Measurements from ENCODE around the gene SPRYD4.
"Not testable (repeated sequence)": the region's sequence is repeated elsewhere in the genome, so short reads cannot be mapped to it uniquely, and the experiment has no call there.

The SPRYD4 gene

DNA sequence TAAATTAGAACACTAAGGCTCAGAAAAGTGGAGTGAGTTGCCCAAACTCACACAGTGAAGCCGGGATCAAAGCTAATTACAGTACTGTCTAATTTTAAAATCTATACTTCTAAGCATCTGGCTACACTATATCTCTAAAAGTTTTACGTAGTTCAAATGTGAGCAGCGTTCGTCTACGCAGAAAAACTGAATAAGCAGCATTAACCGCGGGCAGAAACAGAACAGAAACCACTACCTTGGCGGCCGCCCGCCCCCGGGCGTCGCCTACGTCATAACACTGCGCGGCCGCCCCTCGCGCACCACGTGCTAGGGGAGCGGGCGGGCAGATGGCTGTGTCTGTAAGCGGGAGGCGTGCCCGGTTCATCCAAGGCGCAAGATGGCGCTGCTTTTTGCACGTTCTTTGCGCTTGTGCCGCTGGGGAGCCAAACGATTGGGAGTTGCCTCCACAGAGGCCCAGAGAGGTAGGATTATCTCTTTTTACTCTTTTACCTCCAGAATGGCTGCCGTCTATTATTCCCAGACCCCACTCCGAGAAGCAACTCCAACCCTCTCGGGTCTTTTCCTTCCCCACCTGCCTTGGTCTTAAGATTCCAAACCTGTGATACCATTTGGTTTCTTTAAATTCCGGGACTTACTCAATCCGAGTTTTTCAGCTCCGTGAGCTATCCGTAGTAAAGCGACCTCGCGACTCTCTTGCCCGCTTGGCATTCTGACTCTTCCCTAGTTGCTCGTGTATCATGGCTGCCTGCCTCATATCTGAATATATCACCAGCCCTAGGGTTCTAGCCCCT is at the start of gene SPRYD4:
Gene SPRYD4 (plus strand): TSS at position 363 of the 791 bp plus-strand sequence. CDS start 14 bp downstream, at position 377.
- DNase-seq, result peak; percentile 95

DNA sequence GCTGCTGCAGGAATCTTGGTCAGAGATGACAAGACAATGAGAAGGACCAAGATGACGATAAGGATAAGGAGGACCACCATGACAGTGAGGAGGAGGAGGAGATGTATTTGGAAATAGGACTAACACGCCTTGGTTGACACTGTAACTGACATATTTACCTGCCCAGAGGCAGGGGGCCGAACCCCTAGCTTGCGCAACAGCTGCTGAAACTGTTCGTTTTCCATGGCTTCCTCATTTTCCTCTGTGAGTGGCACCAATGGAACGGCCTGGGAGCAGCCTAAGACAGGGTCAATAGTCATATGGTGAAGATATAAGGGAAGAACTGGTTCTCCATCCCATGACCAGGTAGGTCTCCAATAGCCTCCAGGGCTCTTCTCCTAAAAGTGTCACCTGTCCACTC is 48.0 kb upstream of the SPRYD4 start:
- no peak for DNase-seq

- DNase-seq, result no peak
Observed at GRCh38 chr12:56425193-56425592, 43.2 kb upstream of the SPRYD4 start.

- no peak for DNase-seq
Observed at GRCh38 chr12:56425940-56426438, 42.4 kb upstream of the SPRYD4 start.

DNA sequence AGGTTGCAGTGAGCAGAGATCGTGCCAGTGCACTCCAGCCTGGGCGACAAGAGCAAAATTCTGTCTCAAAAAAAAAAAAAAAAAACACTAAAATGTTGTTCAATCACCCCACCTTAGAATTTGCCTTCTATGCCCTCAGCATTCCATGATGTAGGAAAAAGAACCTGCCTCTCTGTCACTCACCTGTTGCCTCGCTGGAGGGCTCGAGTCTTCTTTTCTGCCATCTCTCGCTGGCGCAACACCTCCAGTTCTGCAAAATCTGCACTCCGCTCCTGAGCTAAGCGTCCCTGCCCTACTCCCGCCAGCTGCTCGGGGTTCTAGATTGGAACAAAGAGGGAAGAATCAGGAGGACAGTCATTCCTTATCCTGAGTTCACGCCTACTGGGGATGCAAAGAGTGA is 37.1 kb upstream of the SPRYD4 start:
- DNase-seq, result no peak

GRCh38 chr12:56431850-56432249 is 36.5 kb upstream of the SPRYD4 start:
- no peak for DNase-seq

GRCh38 chr12:56434828-56435227 is 33.5 kb upstream of the SPRYD4 start:
- no peak for DNase-seq

- no peak for DNase-seq
Observed at GRCh38 chr12:56437430-56438176, 30.8 kb upstream of the SPRYD4 start.

DNA sequence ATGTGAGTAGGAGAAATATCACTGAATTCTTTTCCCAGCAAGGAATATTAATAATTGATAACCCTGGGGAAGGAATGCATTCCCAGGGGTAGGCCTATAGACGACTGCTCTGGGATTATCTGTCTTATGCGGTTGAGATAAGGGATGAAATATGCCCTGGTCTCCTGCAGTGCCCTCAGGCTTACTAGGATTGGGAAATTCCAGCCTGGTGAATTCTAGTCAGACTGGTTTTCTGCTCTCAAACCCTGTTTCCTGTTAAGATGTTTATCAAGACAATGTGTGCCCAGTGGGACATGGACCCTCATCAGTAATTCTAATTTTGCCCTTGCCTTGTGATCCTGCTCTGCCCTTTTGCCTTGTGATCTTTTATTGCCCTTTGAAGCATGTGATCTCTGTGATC is 25.2 kb upstream of the SPRYD4 start:
- DNase-seq, result not testable (repeated sequence)

- DNase-seq, result peak; percentile 94
Observed at GRCh38 chr12:56448860-56449621, 19.3 kb upstream of the SPRYD4 start, which contains the start of gene TIMELESS. TIMELESS (minus strand) TSS chr12:56449426; CDS start chr12:56434170, 15,256 bp downstream.

GRCh38 chr12:56449622-56449984 is 18.8 kb upstream of the SPRYD4 start:
- no peak for DNase-seq

GRCh38 chr12:56450241-56450640 is 18.1 kb upstream of the SPRYD4 start:
- DNase-seq, result no peak

DNA sequence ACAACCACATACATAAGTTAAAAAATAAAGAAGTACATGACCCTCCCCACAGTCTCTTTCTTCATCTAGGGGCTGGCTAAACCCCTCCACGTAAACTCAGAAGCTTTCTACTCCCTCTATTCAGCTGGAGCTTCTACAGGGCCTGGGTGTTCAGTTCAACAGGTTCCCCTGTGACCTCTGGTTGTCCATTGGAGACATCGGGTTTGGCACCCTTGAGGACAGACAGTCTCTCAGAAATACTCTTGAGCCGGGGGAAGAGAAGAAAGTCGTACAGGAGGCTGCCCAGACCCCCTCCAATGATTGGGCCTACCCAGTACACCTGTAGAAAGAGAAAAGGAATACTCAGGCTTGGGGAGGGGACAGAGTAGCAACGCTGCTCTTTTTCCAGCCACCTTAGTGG is 17.2 kb upstream of the SPRYD4 start:
- no peak for DNase-seq

DNA sequence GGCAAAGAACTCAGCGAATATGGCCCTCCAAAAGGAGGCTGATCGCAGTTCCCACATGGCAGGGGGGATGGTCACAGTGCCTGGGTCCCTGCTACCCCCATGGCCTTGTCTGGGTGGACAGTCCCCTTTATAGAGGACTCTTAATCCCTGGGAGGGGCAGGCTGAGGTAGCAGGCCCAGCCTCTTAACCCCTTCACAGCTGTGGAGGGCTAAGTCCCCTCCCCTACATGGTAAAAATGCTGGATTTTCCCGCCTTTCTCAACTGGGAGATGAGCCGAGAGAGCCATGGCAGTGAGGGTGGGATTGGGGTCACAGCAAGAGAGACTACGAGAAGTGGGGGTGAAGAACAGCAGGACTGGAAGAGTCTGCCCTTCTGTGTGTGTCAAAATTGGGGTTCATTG is 13.8 kb upstream of the SPRYD4 start, which contains the start of gene MIP:
Gene MIP (minus strand): TSS at position 101 of the 400 bp plus-strand sequence. CDS start 44 bp downstream, at position 57.
- no peak for DNase-seq

- no peak for DNase-seq
Observed at GRCh38 chr12:56457817-56458216, 10.6 kb upstream of the SPRYD4 start.

DNA sequence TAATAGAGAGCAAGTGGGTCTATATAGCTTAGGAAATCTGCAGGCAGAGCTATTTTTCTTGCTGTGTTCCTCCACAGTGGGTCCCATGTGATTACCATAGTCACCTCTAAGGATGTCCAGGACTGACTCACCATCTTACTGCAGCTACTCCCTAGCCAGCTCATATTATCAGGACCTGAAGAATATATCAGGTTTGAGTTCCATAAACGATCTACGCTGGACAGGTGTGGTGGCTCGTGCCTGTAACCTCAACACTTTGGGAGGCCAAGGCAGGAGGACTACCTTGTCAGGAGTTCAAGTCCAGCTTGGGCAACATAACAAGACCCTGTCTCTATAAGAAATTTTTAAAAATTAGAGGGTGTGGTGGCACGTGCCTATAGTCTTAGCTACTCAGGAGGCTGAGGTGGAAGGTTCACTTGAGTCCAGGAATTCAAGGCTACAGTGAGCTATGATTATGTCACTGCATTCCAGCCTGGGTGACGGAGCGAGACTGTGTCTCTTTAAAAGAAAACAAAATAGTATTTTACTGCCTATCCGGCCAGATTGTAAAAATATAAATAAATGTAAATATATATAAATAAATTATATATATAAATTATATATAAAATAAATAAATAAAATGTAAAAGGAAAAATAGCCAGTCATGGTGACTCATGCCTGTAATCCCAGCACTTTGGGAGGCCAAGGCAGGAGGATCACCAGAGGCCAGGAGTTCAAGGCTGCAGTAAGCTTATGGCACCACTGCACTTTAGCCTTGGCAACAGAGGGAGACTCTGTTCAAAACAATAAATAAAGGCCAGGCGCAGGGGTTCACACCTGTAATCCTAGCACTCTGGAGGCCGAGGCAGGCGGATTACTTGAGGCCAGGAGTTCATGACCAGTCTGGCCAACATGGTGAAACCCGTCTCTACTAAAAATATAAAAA is 6.9 kb upstream of the SPRYD4 start:
- DNase-seq, result no peak

- DNase-seq, result no peak
Observed at GRCh38 chr12:56462565-56462964, 5.8 kb upstream of the SPRYD4 start.

DNA sequence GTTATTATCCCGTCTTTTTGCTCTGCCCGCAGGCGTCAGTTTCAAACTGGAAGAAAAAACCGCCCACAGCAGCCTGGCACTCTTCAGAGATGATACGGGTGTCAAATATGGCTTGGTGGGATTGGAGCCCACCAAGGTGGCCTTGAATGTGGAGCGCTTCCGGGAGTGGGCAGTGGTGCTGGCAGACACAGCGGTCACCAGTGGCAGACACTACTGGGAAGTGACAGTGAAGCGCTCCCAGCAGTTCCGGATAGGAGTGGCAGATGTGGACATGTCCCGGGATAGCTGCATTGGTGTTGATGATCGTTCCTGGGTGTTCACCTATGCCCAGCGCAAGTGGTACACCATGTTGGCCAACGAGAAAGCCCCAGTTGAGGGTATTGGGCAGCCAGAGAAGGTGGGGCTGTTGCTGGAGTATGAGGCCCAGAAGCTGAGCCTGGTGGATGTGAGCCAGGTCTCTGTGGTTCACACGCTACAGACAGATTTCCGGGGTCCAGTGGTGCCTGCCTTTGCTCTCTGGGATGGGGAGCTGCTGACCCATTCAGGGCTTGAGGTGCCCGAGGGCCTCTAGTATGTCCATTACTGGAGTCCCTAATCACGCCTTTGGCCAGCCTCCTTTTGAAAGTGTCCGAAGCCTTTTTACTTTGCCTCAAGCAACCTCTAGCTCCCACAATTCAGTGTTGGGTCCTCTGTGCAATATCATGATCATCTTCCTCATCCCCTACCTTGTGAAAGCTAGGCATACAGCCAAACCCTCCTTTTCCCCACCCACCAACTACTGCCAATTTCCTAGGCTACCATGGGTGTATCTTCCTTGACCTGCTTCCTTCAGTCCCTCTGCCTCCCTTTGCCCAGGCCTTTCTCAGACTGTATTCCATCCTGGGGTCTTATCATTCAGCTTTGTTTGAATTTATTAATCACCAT is 891 bp downstream of the SPRYD4 start:
- no peak for DNase-seq

- no peak for DNase-seq
Observed at GRCh38 chr12:56474389-56474788, 6.0 kb downstream of the SPRYD4 start.

DNA sequence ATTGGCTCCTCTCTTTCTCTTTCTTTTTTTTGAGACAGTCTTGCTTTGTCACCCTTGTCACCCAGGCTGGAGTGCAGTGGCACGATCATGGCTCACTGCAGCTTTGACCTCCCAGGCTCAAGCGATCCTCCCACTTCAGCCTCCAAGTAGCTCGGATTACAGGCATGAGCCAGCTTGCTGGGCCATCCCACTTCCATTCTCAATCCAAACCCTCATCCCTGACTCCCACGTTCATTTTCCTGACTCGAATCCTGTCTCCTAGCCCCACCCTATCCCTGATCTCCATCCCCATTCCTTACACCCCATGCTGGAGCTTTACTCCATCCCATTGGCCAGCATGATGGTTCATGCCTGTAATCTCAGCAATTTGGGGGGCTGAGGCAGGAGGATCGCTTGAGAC is 7.8 kb downstream of the SPRYD4 start:
- DNase-seq, result no peak

- no peak for DNase-seq
Observed at GRCh38 chr12:56476972-56477432, 8.6 kb downstream of the SPRYD4 start.
